ENCODE measurements around the gene TXNL4A. TPM values are rescaled to one million over a fixed set of nuclear protein-coding genes. Genes with fewer than 3 reads are reported as not detected.
"Not testable (repeated sequence)": the region's sequence is repeated elsewhere in the genome, so short reads cannot be mapped to it uniquely, and the experiment has no call there.

Gene TXNL4A
- total RNA-seq, 2 donors from 2014 or later, result 117 to 138 TPM

DNA sequence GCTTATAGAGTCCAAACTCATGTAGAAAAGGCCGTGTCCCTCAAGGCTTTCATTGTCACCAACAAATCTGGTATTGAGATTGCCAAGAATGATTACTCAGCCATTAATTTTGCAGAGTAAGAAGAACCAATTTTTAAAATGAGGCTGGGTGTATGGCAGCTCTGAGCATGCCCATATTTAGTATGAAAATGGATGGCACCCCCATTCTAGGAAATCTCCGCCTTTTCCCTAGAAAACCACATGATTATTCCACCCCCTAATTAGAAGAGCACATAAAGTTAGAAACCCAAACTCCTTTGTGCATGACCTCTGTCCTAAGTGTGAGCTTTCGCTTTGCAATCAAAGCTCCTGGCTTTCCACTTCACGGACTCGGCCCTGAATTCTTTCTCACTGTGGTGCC is 14.1 kb upstream of the TXNL4A start:
- peaks cover 72% of the 10 kb centered on the region for H3K27me3 Mint-ChIP-seq (ENCODE audit: insufficient read depth)
- 91 to 95% methylated on average over 3 to 5 of the region's 5 CpGs for WGBS, 2 experiments (ENCODE audit: insufficient coverage in 1 of 2, insufficient read length in 1 of 2)
- Histone ChIP-seq H3K27me3 (ENCODE audit: control insufficient read depth, insufficient read depth, low read length, poor library complexity, severe bottlenecking) (peaks cover 2% of the 10 kb centered on the region), H3K9ac (ENCODE audit: extremely low read depth, low read length, poor library complexity, severe bottlenecking) (no peak overlapping the region), H3K36me3 (ENCODE audit: control insufficient read depth, insufficient read depth, low read length) (no peaks in the 10 kb centered on the region), H3K9me3 (ENCODE audit: control insufficient read depth, low read length) (peaks cover 23% of the 10 kb centered on the region), H3K27ac (ENCODE audit: low read depth, low read length) (no peak overlapping the region), H3K4me1 (ENCODE audit: control insufficient read depth, insufficient read depth, low read length) (no peaks in the 10 kb centered on the region), H3K4me3 (ENCODE audit: low read length) (no peak overlapping the region)
- no peak for DNase-seq
- H3K4me3 Mint-ChIP-seq, result no peak overlapping the region
- no peaks in the 10 kb centered on the region for H3K4me1 Mint-ChIP-seq
- peaks cover 56% of the 10 kb centered on the region for H3K9me3 Mint-ChIP-seq
- no peak for TF ChIP-seq CTCF (conservative IDR thresholded peaks at IDR 0.05)
- H3K36me3 Mint-ChIP-seq (ENCODE audit: low read depth), result peaks cover 4% of the 10 kb centered on the region
- H3K27ac Mint-ChIP-seq, result no peak overlapping the region

DNA sequence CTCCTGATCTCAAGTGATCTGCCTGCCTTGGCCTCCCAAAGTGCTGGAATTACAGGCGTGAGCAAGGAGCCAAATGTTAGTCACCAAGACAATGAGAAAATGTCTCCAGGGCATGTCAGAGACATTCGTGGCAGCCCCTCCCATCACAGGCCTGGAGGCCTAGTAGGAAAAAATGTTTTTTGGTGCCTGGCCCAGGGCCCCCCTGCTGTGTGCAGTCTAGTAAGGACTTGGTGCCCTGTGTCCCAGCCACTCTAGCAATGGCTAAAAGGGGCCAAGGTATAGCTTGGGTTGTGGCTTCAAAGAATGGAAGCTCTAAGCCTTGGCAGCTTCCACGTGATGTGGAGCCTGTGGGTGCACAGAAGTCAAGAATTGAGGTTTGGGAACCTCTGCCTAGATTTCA is 12.5 kb upstream of the TXNL4A start:
- Mint-ChIP-seq H3K27me3 (ENCODE audit: insufficient read depth) (peaks cover 85% of the 10 kb centered on the region), H3K9me3 (peaks cover 48% of the 10 kb centered on the region), H3K36me3 (ENCODE audit: low read depth) (peaks cover 4% of the 10 kb centered on the region), H3K4me3 (no peak overlapping the region), H3K4me1 (no peaks in the 10 kb centered on the region), H3K27ac (no peak overlapping the region)
- Histone ChIP-seq H3K4me1 (ENCODE audit: control insufficient read depth, insufficient read depth, low read length) (no peaks in the 10 kb centered on the region), H3K9ac (ENCODE audit: extremely low read depth, low read length, poor library complexity, severe bottlenecking) (no peak overlapping the region), H3K9me3 (ENCODE audit: control insufficient read depth, low read length) (peaks cover 23% of the 10 kb centered on the region), H3K4me3 (ENCODE audit: low read length) (no peak overlapping the region), H3K36me3 (ENCODE audit: control insufficient read depth, insufficient read depth, low read length) (no peaks in the 10 kb centered on the region), H3K27ac (ENCODE audit: low read depth, low read length) (no peak overlapping the region), H3K27me3 (ENCODE audit: control insufficient read depth, insufficient read depth, low read length, poor library complexity, severe bottlenecking) (peaks cover 18% of the 10 kb centered on the region)
- 67 to 84% methylated on average over 2 to 3 of the region's 3 CpGs for whole genome bisulfite sequencing, 2 experiments (ENCODE audit: insufficient coverage in 1 of 2, insufficient read length in 1 of 2)
- TF ChIP-seq CTCF (conservative IDR thresholded peaks at IDR 0.05), result no peak
- DNase-seq, result no peak

DNA sequence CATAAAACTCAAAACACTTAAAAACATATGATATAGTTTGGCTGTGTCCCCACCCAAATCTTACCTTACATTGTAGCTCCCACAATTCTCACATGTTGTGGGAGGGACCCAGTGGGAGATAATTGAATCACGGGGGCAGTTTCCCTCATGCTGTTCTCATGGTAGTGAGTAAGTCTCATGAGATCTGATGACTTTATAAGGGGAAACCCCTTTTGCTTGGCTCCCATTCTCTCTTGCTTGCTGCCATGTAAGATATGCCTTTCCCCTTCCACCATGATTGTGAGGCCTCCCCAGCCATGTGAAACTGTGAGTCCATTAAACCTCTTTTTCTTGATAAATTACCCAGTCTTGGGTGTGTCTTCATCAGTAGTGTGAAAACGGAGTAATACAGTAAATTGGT is 11.3 kb upstream of the TXNL4A start:
- not testable (repeated sequence) for H3K4me1 Mint-ChIP-seq; H3K27ac Mint-ChIP-seq; H3K4me1 ChIP-seq (ENCODE audit: control insufficient read depth, insufficient read depth, low read length); H3K27ac ChIP-seq (ENCODE audit: low read depth, low read length); H3K36me3 Mint-ChIP-seq (ENCODE audit: low read depth); H3K4me3 ChIP-seq (ENCODE audit: low read length); DNase-seq; H3K36me3 ChIP-seq (ENCODE audit: control insufficient read depth, insufficient read depth, low read length); H3K9ac ChIP-seq (ENCODE audit: extremely low read depth, low read length, poor library complexity, severe bottlenecking); H3K4me3 Mint-ChIP-seq
- peaks cover 31% of the 10 kb centered on the region for H3K9me3 ChIP-seq (ENCODE audit: control insufficient read depth, low read length)
- peaks cover 23% of the 10 kb centered on the region for H3K27me3 ChIP-seq (ENCODE audit: control insufficient read depth, insufficient read depth, low read length, poor library complexity, severe bottlenecking)
- H3K9me3 Mint-ChIP-seq, result peaks cover 48% of the 10 kb centered on the region
- peaks cover 91% of the 10 kb centered on the region for H3K27me3 Mint-ChIP-seq (ENCODE audit: insufficient read depth)
- WGBS, 2 experiments (ENCODE audit: insufficient coverage in 1 of 2, insufficient read length in 1 of 2), result 86 to 90% methylated on average over 2 of the region's 2 CpGs

GRCh38 chr18:79991494-79991893 is 3.1 kb upstream of the TXNL4A start:
- no peak for DNase-seq
- no peak overlapping the region for H3K9ac ChIP-seq (ENCODE audit: extremely low read depth, low read length, poor library complexity, severe bottlenecking)
- Mint-ChIP-seq H3K27me3 (ENCODE audit: insufficient read depth) (peaks cover 66% of the 10 kb centered on the region), H3K9me3 (peaks cover 9% of the 10 kb centered on the region), H3K4me1 (peaks cover 16% of the 10 kb centered on the region), H3K36me3 (ENCODE audit: low read depth) (peaks cover 4% of the 10 kb centered on the region), H3K4me3 (no peak overlapping the region), H3K27ac (no peak overlapping the region)
- 87% methylated on average over 2 of the region's 2 CpGs; no CpG with 5 or more reads in 1 of the 2 experiments for WGBS, 2 experiments (ENCODE audit: insufficient coverage in 1 of 2, insufficient read length in 1 of 2)
- TF ChIP-seq CTCF (conservative IDR thresholded peaks at IDR 0.05), result no peak
- no peak overlapping the region for H3K27ac ChIP-seq (ENCODE audit: low read depth, low read length)
- no peaks in the 10 kb centered on the region for H3K4me1 ChIP-seq (ENCODE audit: control insufficient read depth, insufficient read depth, low read length)
- H3K36me3 ChIP-seq (ENCODE audit: control insufficient read depth, insufficient read depth, low read length), result peaks cover 2% of the 10 kb centered on the region
- peaks cover 10% of the 10 kb centered on the region for H3K9me3 ChIP-seq (ENCODE audit: control insufficient read depth, low read length)
- H3K27me3 ChIP-seq (ENCODE audit: control insufficient read depth, insufficient read depth, low read length, poor library complexity, severe bottlenecking), result peaks cover 48% of the 10 kb centered on the region
- no peak overlapping the region for H3K4me3 ChIP-seq (ENCODE audit: low read length)
